Gastrocnemius medialis (tissue), 4 donors: ENCODE results near the gene PIBF1.

Experiments used
- CTCF ChIP-seq, 5 experiments: fragments of 450-650 bp in 3 of 5; fragments of 200-600 bp in 2 of 5; sonication (generic) in 2 of 5; IDR thresholded peaks in 4 of 5; conservative IDR thresholded peaks in 1 of 5; 1 replicate in 4 of 5; 2 replicates in 1 of 5; pipeline ENCODE4 v1.5.1; 2016 to 2019; ENCODE audit warnings: antibody characterized with exemption in 5 of 5, mild to moderate bottlenecking in 3 of 5, moderate library complexity in 3 of 5
- POLR2A ChIP-seq, 2 donors: fragments of 450-650 bp; IDR thresholded peaks; one replicate each; pipeline ENCODE4 v1.6.1; 2017; ENCODE audit warnings: antibody characterized with exemption in 2 of 2, mild to moderate bottlenecking in 2 of 2, moderate library complexity in 2 of 2

- TF ChIP-seq CTCF (IDR thresholded peaks at IDR 0.05 in 4 of 5, conservative IDR thresholded peaks at IDR 0.05 in 1 of 5) = no peak
- no peak for TF ChIP-seq POLR2A (IDR thresholded peaks at IDR 0.05)
Observed at GRCh38 chr13:72763411-72763810, 18.5 kb upstream of the PIBF1 start.
